NT2/D1 (cell line): ENCODE measurements around the gene PIEZO1.
A peak's percentile ranks its signal among the peaks of the same experiment; 100 is the strongest.

Experiments
- DNase-seq: peaks from one replicate; pipeline ENCODE4 v3.0.0-alpha.2; 2011; ENCODE audit warnings: low read depth, low spot score
- H3K27me3 ChIP-seq: 2 replicates; pipeline ENCODE4 v1.6.0; 2011; ENCODE audit warnings: mild to moderate bottlenecking; ENCODE audit not compliant: insufficient read length, insufficient read depth
- H3K36me3 ChIP-seq: 2 replicates; pipeline ENCODE4 v1.6.1; 2011; ENCODE audit warnings: mild to moderate bottlenecking, low read length, mixed read lengths; ENCODE audit not compliant: insufficient read depth, insufficient read length
- H3K4me1 ChIP-seq: 2 replicates; pipeline ENCODE4 v1.5.1; 2011; ENCODE audit not compliant: insufficient read depth, insufficient read length
- H3K4me3 ChIP-seq: 2 replicates; pipeline ENCODE4 v1.5.1; 2011; ENCODE audit warnings: low read depth; ENCODE audit not compliant: insufficient read length
- H3K9ac ChIP-seq: 2 replicates; pipeline ENCODE4 v1.6.0; 2011; ENCODE audit warnings: low read depth; ENCODE audit not compliant: insufficient read length
- H3K9me3 ChIP-seq: 2 replicates; pipeline ENCODE4 v1.5.1; 2011; ENCODE audit warnings: mild to moderate bottlenecking, low read length; ENCODE audit not compliant: insufficient read depth
- SUZ12 ChIP-seq: IDR thresholded peaks from 2 replicates; pipeline ENCODE4 v1.6.1; 2011; ENCODE audit not compliant: insufficient read length, insufficient read depth; ENCODE audit errors: extremely low read depth
- YY1 ChIP-seq: IDR thresholded peaks from 2 replicates; pipeline ENCODE4 v1.6.1; 2011; ENCODE audit not compliant: insufficient read length, insufficient read depth
- ZNF274 ChIP-seq: IDR thresholded peaks from 2 replicates; pipeline ENCODE4 v1.6.1; 2011; ENCODE audit warnings: mild to moderate bottlenecking, low read depth, low read length

PIEZO1 gene

GRCh38 chr16:88697116-88697830, 87.7 kb downstream of the PIEZO1 start:
- TF ChIP-seq SUZ12 (no peak), YY1 (no peak), ZNF274 (no peak)
- Histone ChIP-seq H3K9me3 (no peaks in the 10 kb centered on the region), H3K36me3 (peaks cover 70% of the 10 kb centered on the region), H3K4me3 (no peak overlapping the region), H3K9ac (no peak overlapping the region), H3K4me1 (peaks cover 7% of the 10 kb centered on the region), H3K27me3 (no peaks in the 10 kb centered on the region)
- no peak for DNase-seq

GRCh38 chr16:88696441-88696840, 88.6 kb downstream of the PIEZO1 start:
- TF ChIP-seq YY1 = no peak
- no peak for TF ChIP-seq ZNF274
- no peak for TF ChIP-seq SUZ12
- peaks cover 5% of the 10 kb centered on the region for H3K4me1 ChIP-seq
- H3K36me3 ChIP-seq = peaks cover 63% of the 10 kb centered on the region
- H3K27me3 ChIP-seq = no peaks in the 10 kb centered on the region
- no peak overlapping the region for H3K9ac ChIP-seq
- H3K9me3 ChIP-seq = no peaks in the 10 kb centered on the region
- no peak overlapping the region for H3K4me3 ChIP-seq
- no peak for DNase-seq

- DNase-seq = no peak
- H3K27me3 ChIP-seq = peaks cover 3% of the 10 kb centered on the region
- no peak overlapping the region for H3K9ac ChIP-seq
Measured at GRCh38 chr16:88695753-88696152, 89.3 kb downstream of the PIEZO1 start.

GRCh38 chr16:88695218-88695617, 89.8 kb downstream of the PIEZO1 start:
- TF ChIP-seq ZNF274 (no peak), SUZ12 (no peak), YY1 (no peak)
- Histone ChIP-seq H3K4me3 (no peak overlapping the region), H3K36me3 (peaks cover 54% of the 10 kb centered on the region)

More at GRCh38 chr16:88695753-88696152, 89.3 kb downstream of the PIEZO1 start:
- Histone ChIP-seq H3K9me3 (no peaks in the 10 kb centered on the region), H3K4me3 (no peak overlapping the region), H3K36me3 (peaks cover 59% of the 10 kb centered on the region), H3K4me1 (peaks cover 6% of the 10 kb centered on the region)
- TF ChIP-seq ZNF274 = no peak
- no peak for TF ChIP-seq YY1
- TF ChIP-seq SUZ12 = no peak

GRCh38 chr16:88694221-88695087, 90.6 kb downstream of the PIEZO1 start:
- DNase-seq = no peak
- Histone ChIP-seq H3K27me3 (peaks cover 13% of the 10 kb centered on the region), H3K4me3 (no peak overlapping the region), H3K36me3 (peaks cover 46% of the 10 kb centered on the region), H3K4me1 (peaks cover 10% of the 10 kb centered on the region), H3K9me3 (no peaks in the 10 kb centered on the region), H3K9ac (peak overlapping the region; percentile 10)
- TF ChIP-seq ZNF274 (no peak), SUZ12 (no peak), YY1 (no peak)

More at GRCh38 chr16:88695218-88695617, 89.8 kb downstream of the PIEZO1 start:
- peaks cover 9% of the 10 kb centered on the region for H3K4me1 ChIP-seq
- DNase-seq = no peak
- H3K27me3 ChIP-seq = peaks cover 8% of the 10 kb centered on the region
- H3K9ac ChIP-seq = peak overlapping the region; percentile 10
- H3K9me3 ChIP-seq = no peaks in the 10 kb centered on the region

- DNase-seq = no peak
- Histone ChIP-seq H3K27me3 (peaks cover 22% of the 10 kb centered on the region), H3K4me1 (peaks cover 15% of the 10 kb centered on the region), H3K4me3 (no peak overlapping the region), H3K9ac (no peak overlapping the region), H3K9me3 (no peaks in the 10 kb centered on the region), H3K36me3 (peaks cover 38% of the 10 kb centered on the region)
- TF ChIP-seq YY1 = no peak
- no peak for TF ChIP-seq SUZ12
- TF ChIP-seq ZNF274 = no peak
Measured at GRCh38 chr16:88693420-88694177, 91.4 kb downstream of the PIEZO1 start.
